Measurements from ENCODE around the gene PNMA6F. TPM values are rescaled to one million over a fixed set of nuclear protein-coding genes. Genes with fewer than 3 reads are reported as not detected.

Gene PNMA6F
- total RNA-seq, 3 donors from 2014 or later, result not detected

GRCh38 chrX:153352858-153353257, 31.3 kb upstream of the PNMA6F start:
- Histone ChIP-seq H3K36me3 (no peaks in the 10 kb centered on the region), H3K27me3 (peaks cover 0 to 18% of the 10 kb centered on the region in 2 donors), H3K4me1 (no peaks in the 10 kb centered on the region), H3K27ac (no peak overlapping the region), H3K9me3 (peaks cover 2 to 16% of the 10 kb centered on the region in 2 donors), H3K4me3 (no peak overlapping the region)
- intact Hi-C loops (cut with DNase I; ENCODE audit: low total_unique reads), result no loop called here
- TF ChIP-seq POLR2AphosphoS5 (IDR thresholded peaks at IDR 0.05) (no peak), CTCF (IDR thresholded peaks at IDR 0.05) (no peak), POLR2A (IDR thresholded peaks at IDR 0.05) (no peak)
- no peak for DNase-seq (ENCODE audit: low spot score in 2 of 2)

DNA sequence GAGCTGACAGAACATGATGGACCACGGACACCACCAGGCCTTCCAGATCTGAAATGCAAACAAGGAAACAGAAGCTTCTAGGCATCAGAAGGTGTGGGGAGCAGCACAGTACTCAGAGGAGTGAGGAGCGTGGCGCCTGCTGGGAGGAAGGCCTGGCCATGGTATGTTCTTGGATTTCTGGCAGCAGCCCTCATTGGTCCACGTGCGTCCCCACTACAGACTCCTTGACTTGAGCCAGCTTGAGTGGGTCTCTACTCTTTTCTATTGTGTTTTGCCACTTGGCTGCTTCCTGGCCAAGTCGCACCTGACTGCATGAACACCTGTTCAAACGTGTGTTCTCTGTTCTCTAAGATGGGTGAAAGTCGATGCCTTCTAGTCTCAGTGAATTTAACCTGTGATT, 30.4 kb upstream of the PNMA6F start:
- H3K9me3 ChIP-seq, result peaks cover 5 to 22% of the 10 kb centered on the region in 2 donors
- no peak overlapping the region for H3K4me3 ChIP-seq
- DNase-seq (ENCODE audit: low spot score in 2 of 2), result no peak
- H3K27me3 ChIP-seq, result peaks cover 0 to 18% of the 10 kb centered on the region in 2 donors
- no peak for TF ChIP-seq CTCF (IDR thresholded peaks at IDR 0.05)
- H3K36me3 ChIP-seq, result no peaks in the 10 kb centered on the region
- intact Hi-C loops (cut with DNase I; ENCODE audit: low total_unique reads), result no loop called here
- no peaks in the 10 kb centered on the region for H3K4me1 ChIP-seq
- no peak overlapping the region for H3K27ac ChIP-seq

DNA sequence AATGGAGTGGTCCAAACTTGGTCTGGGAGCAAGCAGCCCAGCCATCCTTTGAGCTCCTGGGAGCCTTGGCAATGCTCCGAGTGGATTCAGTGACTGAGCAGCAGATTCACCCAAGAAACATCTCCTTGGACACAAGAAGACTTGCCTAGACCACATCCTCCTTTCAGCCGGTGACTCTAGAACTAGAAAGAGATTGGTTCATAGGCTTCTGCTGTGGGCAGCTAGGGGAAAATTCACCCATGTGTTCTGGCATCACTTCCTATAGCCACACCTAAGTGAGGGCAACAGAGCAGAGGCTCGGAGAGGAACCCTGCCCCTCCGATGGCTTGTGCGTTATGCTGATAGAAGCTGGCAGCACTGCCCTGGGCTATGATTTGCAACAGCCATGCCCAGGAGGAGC, 28.4 kb upstream of the PNMA6F start:
- DNase-seq (ENCODE audit: low spot score in 2 of 2), result no peak
- Histone ChIP-seq H3K4me1 (no peaks in the 10 kb centered on the region), H3K4me3 (no peak overlapping the region), H3K27ac (no peak overlapping the region), H3K9me3 (peaks cover 5 to 16% of the 10 kb centered on the region in 2 donors), H3K36me3 (no peaks in the 10 kb centered on the region), H3K27me3 (peaks cover 0 to 19% of the 10 kb centered on the region in 2 donors)
- intact Hi-C loops (cut with DNase I; ENCODE audit: low total_unique reads), result no loop called here
- TF ChIP-seq POLR2A (IDR thresholded peaks at IDR 0.05), result no peak
- no peak for TF ChIP-seq CTCF (IDR thresholded peaks at IDR 0.05)
- no peak for TF ChIP-seq POLR2AphosphoS5 (IDR thresholded peaks at IDR 0.05)

GRCh38 chrX:153348421-153348820, 26.9 kb upstream of the PNMA6F start:
- TF ChIP-seq POLR2A (IDR thresholded peaks at IDR 0.05), result no peak
- no peak for TF ChIP-seq CTCF (IDR thresholded peaks at IDR 0.05)
- TF ChIP-seq POLR2AphosphoS5 (IDR thresholded peaks at IDR 0.05), result no peak
- no peak overlapping the region for H3K4me3 ChIP-seq
- DNase-seq (ENCODE audit: low spot score in 2 of 2), result no peak
- H3K4me1 ChIP-seq, result no peaks in the 10 kb centered on the region
- no peak overlapping the region for H3K27ac ChIP-seq
- intact Hi-C loops (cut with DNase I; ENCODE audit: low total_unique reads), result no loop called here
- peaks cover 0 to 14% of the 10 kb centered on the region in 2 donors for H3K27me3 ChIP-seq
- H3K9me3 ChIP-seq, result peaks cover 5 to 16% of the 10 kb centered on the region in 2 donors
- H3K36me3 ChIP-seq, result no peaks in the 10 kb centered on the region

DNA sequence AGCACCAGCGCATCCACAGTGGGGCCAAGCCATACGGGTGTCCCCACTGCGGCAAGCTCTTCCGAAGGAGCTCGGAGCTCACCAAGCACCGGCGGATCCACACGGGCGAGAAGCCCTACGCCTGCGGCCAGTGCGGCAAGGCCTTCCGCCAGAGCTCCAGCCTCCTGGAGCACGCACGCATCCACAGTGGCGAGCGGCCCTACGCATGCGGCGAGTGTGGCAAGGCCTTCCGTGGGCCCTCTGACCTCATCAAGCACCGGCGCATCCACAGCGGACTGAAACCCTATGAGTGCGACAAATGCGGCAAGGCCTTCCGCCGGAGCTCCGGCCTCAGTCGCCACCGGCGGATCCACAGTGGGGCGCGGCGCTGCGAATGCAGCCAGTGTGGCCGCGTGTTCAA, 26.0 kb upstream of the PNMA6F start:
- Histone ChIP-seq H3K9me3 (peaks cover 5 to 17% of the 10 kb centered on the region in 2 donors), H3K27me3 (peaks cover 0 to 11% of the 10 kb centered on the region in 2 donors), H3K4me1 (no peaks in the 10 kb centered on the region), H3K27ac (no peak overlapping the region), H3K4me3 (no peak overlapping the region), H3K36me3 (no peaks in the 10 kb centered on the region)
- intact Hi-C loops (cut with DNase I; ENCODE audit: low total_unique reads), result no loop called here
- TF ChIP-seq POLR2AphosphoS5 (IDR thresholded peaks at IDR 0.05), result no peak
- TF ChIP-seq POLR2A (IDR thresholded peaks at IDR 0.05), result no peak
- no peak for TF ChIP-seq CTCF (IDR thresholded peaks at IDR 0.05)
- no peak for DNase-seq (ENCODE audit: low spot score in 2 of 2)

Measured in breast epithelium (tissue), 4 donors.